Measurements from ENCODE around the gene FUZ.
"Not testable (repeated sequence)": the region's sequence is repeated elsewhere in the genome, so short reads cannot be mapped to it uniquely, and the experiment has no call there.

FUZ gene

GRCh38 chr19:49832556-49832955 lies 19.5 kb upstream of the FUZ start:
- no peak for DNase-seq (ENCODE audit: low spot score)

GRCh38 chr19:49831592-49831991 lies 18.5 kb upstream of the FUZ start:
- no peak for DNase-seq (ENCODE audit: low spot score)

GRCh38 chr19:49830766-49831165 lies 17.7 kb upstream of the FUZ start:
- DNase-seq (ENCODE audit: low spot score): no peak

GRCh38 chr19:49829721-49830120 lies 16.6 kb upstream of the FUZ start:
- DNase-seq (ENCODE audit: low spot score): no peak

- no peak for DNase-seq (ENCODE audit: low spot score)
Measured at GRCh38 chr19:49829200-49829599, 16.1 kb upstream of the FUZ start.

GRCh38 chr19:49827034-49827433 lies 13.9 kb upstream of the FUZ start:
- no peak for DNase-seq (ENCODE audit: low spot score)

GRCh38 chr19:49824662-49825061 lies 11.6 kb upstream of the FUZ start:
- DNase-seq (ENCODE audit: low spot score): no peak

- no peak for DNase-seq (ENCODE audit: low spot score)
Measured at GRCh38 chr19:49823472-49823871, 10.4 kb upstream of the FUZ start.

GRCh38 chr19:49820125-49820524 lies 7.0 kb upstream of the FUZ start:
- no peak for DNase-seq (ENCODE audit: low spot score)

- not testable (repeated sequence) for DNase-seq (ENCODE audit: low spot score)
Measured at GRCh38 chr19:49819452-49820115, 6.5 kb upstream of the FUZ start.

GRCh38 chr19:49818649-49819370 lies 5.7 kb upstream of the FUZ start:
- no peak for DNase-seq (ENCODE audit: low spot score)

- peak; percentile 89 for DNase-seq (ENCODE audit: low spot score)
Measured at GRCh38 chr19:49817964-49818648, 5.0 kb upstream of the FUZ start, which contains the start of gene MED25. MED25 (plus strand) TSS chr19:49818289; CDS start chr19:49818342, 53 bp downstream.

GRCh38 chr19:49816590-49816989 lies 3.5 kb upstream of the FUZ start:
- DNase-seq (ENCODE audit: low spot score): no peak

- peak; percentile 19 for DNase-seq (ENCODE audit: low spot score)
Measured at GRCh38 chr19:49814010-49814409, 918 bp upstream of the FUZ start.

GRCh38 chr19:49812452-49812996 lies 568 bp downstream of the FUZ start:
- DNase-seq (ENCODE audit: low spot score): no peak

GRCh38 chr19:49811328-49811727 lies 1.8 kb downstream of the FUZ start:
- DNase-seq (ENCODE audit: low spot score): no peak

- DNase-seq (ENCODE audit: low spot score): no peak
Measured at GRCh38 chr19:49809941-49810389, 3.1 kb downstream of the FUZ start.

GRCh38 chr19:49809160-49809940 lies 3.7 kb downstream of the FUZ start:
- peak; percentile 54 for DNase-seq (ENCODE audit: low spot score)

- DNase-seq (ENCODE audit: low spot score): peak; percentile 89
Measured at GRCh38 chr19:49808711-49809159, 4.4 kb downstream of the FUZ start.

GRCh38 chr19:49807904-49808675 lies 5.0 kb downstream of the FUZ start:
- DNase-seq (ENCODE audit: low spot score): no peak

All from CD4-positive, alpha-beta T cell treated with Interleukin-2 at 100 ng/mL for 4 hours (primary cell).